Skeletal muscle satellite cell (primary cell): Measurements from ENCODE around the gene C6orf52. TPM values are rescaled to one million over a fixed set of nuclear protein-coding genes. Genes with fewer than 3 reads are reported as not detected.
"Not testable (repeated sequence)": the region's sequence is repeated elsewhere in the genome, so short reads cannot be mapped to it uniquely, and the experiment has no call there.

Experiments
- H3K27me3 ChIP-seq: 2 replicates; pipeline ENCODE4 v1.7.0; 2013; ENCODE audit warnings: low read length; ENCODE audit not compliant: control insufficient read depth, insufficient read depth
- H3K36me3 ChIP-seq: 2 replicates; pipeline ENCODE4 v1.7.0; 2013; ENCODE audit warnings: mild to moderate bottlenecking, control low read depth, low read length; ENCODE audit not compliant: insufficient read depth
- H3K4me1 ChIP-seq: 2 replicates; pipeline ENCODE4 v1.7.0; 2013; ENCODE audit warnings: low read length; ENCODE audit not compliant: control insufficient read depth, insufficient read depth
- H3K4me2 ChIP-seq: 2 replicates; pipeline ENCODE4 v1.7.0; 2013; ENCODE audit warnings: mild to moderate bottlenecking, low read length
- H3K4me3 ChIP-seq: 2 replicates; pipeline ENCODE4 v1.7.0; 2013; ENCODE audit warnings: low read length
- H3K9ac ChIP-seq: 2 replicates; pipeline ENCODE4 v1.7.0; 2013; ENCODE audit warnings: mild to moderate bottlenecking, low read depth, low read length, moderate library complexity
- H3K9me3 ChIP-seq: replicated peaks from 2 replicates; pipeline ENCODE4 v1.7.0; 2013; ENCODE audit warnings: mild to moderate bottlenecking, control low read depth, low read length
- total RNA-seq: library from RNA; depleted of rRNA; stranded (reverse); fragments of >200 nt; gene quantifications from 2 replicates; pipeline ENCODE4 v1.2.3, GENCODE V29; 2012; rRNA removed

The C6orf52 gene
- 0.66 and 1.5 TPM in 2 replicates for total RNA-seq

- peak within 1 kb of the TSS; percentile 100 for H3K4me3 ChIP-seq
- peaks cover 11% of the 10 kb centered on the region for H3K36me3 ChIP-seq
- peak within 1 kb of the TSS; percentile 99 for H3K9ac ChIP-seq
- peaks cover 18% of the 10 kb centered on the region for H3K4me1 ChIP-seq
- peak within 1 kb of the TSS; percentile 89 for H3K4me2 ChIP-seq
- H3K9me3 ChIP-seq, result no peaks in the 10 kb centered on the region
- H3K27me3 ChIP-seq, result no peaks in the 10 kb centered on the region
These were observed at the start of gene C6orf52, which contains the start of gene PAK1IP1 for GRCh38 chr6:10694302-10695085. TSS of gene C6orf52 (minus strand) at chr6:10694616. CDS start at chr6:10687550, 7,066 bp downstream. TSS of gene PAK1IP1 (plus strand) at chr6:10694972. CDS start at chr6:10694986, 14 bp downstream.

DNA sequence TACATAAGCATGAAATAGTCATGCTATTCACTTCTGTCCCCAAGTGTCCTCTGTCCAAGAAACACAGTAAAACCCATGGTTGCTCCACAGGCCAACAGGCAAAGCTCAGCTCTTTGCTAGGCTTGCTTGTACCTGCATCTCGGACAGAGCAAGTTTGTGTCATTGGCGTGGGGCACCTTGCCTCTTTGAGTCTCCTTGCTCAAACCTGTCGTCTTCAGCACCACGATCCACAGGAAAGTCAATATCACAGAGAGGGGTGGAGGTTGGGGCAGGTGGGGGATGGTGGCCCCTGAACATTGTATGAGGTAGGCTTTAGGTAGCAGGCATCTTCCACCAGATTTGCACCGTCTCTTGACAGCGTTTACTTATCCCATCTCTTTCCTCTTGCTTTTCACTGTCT, 49.1 kb upstream of the C6orf52 start:
- Histone ChIP-seq H3K4me2 (no peak overlapping the region), H3K9me3 (no peaks in the 10 kb centered on the region), H3K36me3 (peaks cover 2% of the 10 kb centered on the region), H3K4me1 (peaks cover 10% of the 10 kb centered on the region), H3K4me3 (no peak overlapping the region), H3K9ac (no peak overlapping the region), H3K27me3 (no peaks in the 10 kb centered on the region)

DNA sequence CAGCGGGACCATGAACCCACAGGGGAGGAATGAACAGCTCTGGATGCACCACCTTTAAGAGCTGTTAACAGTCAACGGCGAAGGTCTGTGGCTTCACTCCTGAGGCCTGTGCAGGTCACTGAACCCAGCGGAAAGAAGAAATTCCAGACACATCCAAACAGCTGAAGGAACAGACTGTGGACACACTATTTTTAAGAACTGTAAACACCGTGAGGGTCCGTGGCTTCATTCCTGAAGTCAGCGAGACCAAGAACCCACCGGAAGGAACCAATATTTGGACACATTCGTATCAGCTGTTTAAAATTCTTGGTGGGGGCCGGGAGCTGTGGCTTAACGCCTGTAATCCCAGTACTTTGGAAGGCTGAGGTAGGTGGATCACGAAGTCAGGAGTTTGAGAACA, 47.8 kb upstream of the C6orf52 start:
- no peak overlapping the region for H3K4me3 ChIP-seq
- no peak overlapping the region for H3K9ac ChIP-seq
- peaks cover 2% of the 10 kb centered on the region for H3K36me3 ChIP-seq
- no peaks in the 10 kb centered on the region for H3K27me3 ChIP-seq
- no peaks in the 10 kb centered on the region for H3K9me3 ChIP-seq
- H3K4me2 ChIP-seq, result no peak overlapping the region
- H3K4me1 ChIP-seq, result peaks cover 7% of the 10 kb centered on the region

DNA sequence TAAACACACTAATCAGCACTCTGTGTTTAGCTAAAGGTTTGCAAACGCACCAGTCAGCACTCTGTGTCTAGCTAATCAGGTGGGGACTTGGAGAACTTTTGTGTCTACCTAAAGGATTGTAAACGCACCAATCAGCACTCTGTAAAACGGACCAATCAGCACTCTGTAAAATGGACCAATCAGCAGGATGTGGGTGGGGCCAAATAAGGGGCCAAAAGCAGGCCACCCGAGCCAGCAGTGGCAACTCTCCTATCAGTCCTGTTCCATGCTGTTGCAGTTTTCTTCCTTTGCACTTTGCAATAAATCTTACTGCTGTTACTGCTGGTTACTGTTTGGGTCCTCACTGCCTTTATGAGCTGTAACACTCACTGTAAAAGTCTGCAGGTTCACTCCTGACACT, 47.2 kb upstream of the C6orf52 start:
- H3K9me3 ChIP-seq, H3K27me3 ChIP-seq, H3K4me1 ChIP-seq, H3K4me2 ChIP-seq, H3K4me3 ChIP-seq, H3K9ac ChIP-seq, H3K36me3 ChIP-seq: not testable (repeated sequence)

DNA sequence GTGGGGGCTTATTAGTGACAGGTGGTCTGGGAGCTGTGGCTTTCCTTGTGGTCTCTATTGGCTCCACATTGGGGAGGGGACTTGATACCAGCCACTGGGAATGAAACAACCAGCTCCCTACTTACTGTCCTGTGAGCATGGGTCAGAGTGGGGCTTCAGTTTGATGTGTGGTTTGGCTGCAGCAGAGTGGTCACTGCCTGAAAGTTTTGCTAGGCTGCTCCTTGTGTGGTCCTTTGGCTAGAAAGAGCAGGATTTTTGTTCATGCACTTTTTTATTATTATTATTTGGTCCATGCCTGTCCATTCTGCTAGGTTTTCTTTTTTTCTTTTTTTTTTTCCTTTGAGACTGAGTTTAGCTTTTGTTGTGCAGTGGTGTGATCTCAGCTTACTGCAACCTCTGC, 45.6 kb upstream of the C6orf52 start:
- Histone ChIP-seq H3K4me1 (peaks cover 5% of the 10 kb centered on the region), H3K27me3 (no peaks in the 10 kb centered on the region), H3K9ac (no peak overlapping the region), H3K36me3 (peaks cover 2% of the 10 kb centered on the region), H3K4me3 (no peak overlapping the region), H3K9me3 (no peaks in the 10 kb centered on the region), H3K4me2 (no peak overlapping the region)

- Histone ChIP-seq H3K27me3 (no peaks in the 10 kb centered on the region), H3K9me3 (no peaks in the 10 kb centered on the region), H3K36me3 (peaks cover 19% of the 10 kb centered on the region), H3K4me2 (no peak overlapping the region), H3K4me3 (no peak overlapping the region), H3K4me1 (peaks cover 12% of the 10 kb centered on the region), H3K9ac (no peak overlapping the region)
These were observed 42.3 kb upstream of the C6orf52 start for GRCh38 chr6:10736731-10737130.

- no peak overlapping the region for H3K9ac ChIP-seq
- peaks cover 31% of the 10 kb centered on the region for H3K36me3 ChIP-seq
- H3K27me3 ChIP-seq, result no peaks in the 10 kb centered on the region
- H3K4me3 ChIP-seq, result no peak overlapping the region
- peaks cover 12% of the 10 kb centered on the region for H3K4me1 ChIP-seq
- H3K4me2 ChIP-seq, result no peak overlapping the region
- H3K9me3 ChIP-seq, result no peaks in the 10 kb centered on the region
These were observed 39.4 kb upstream of the C6orf52 start for GRCh38 chr6:10733863-10734262.

DNA sequence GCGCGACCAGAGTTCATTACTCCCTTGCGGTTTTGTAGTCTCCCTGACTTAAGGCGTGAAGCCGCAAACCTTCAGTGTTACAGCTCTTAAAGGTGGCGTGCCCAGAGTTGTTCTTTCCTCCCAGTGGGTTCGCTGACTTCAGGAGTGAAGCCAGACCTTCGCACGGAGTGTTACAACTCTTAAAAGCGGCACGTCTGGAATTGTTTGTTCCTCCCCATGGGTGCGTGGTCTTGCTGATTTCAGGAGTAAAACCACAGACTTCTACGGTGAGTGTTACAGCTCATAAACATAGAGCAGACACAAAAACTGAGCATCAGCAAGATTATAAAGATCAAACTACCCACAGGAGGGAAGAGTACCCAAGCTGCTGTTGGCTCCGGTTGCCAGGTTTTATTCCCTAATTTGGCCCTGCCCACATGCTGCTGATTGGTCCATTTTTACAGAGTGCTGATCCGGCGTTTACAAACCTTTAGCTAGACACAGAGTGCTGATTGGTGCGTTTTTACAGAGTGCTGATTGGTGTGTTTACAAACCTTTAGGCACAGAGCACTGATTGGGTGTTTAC, 38.8 kb upstream of the C6orf52 start:
- Histone ChIP-seq H3K4me2 (no peak overlapping the region), H3K27me3 (no peaks in the 10 kb centered on the region), H3K4me3 (no peak overlapping the region), H3K9ac (no peak overlapping the region), H3K9me3 (no peaks in the 10 kb centered on the region), H3K36me3 (peaks cover 31% of the 10 kb centered on the region), H3K4me1 (peaks cover 12% of the 10 kb centered on the region)

DNA sequence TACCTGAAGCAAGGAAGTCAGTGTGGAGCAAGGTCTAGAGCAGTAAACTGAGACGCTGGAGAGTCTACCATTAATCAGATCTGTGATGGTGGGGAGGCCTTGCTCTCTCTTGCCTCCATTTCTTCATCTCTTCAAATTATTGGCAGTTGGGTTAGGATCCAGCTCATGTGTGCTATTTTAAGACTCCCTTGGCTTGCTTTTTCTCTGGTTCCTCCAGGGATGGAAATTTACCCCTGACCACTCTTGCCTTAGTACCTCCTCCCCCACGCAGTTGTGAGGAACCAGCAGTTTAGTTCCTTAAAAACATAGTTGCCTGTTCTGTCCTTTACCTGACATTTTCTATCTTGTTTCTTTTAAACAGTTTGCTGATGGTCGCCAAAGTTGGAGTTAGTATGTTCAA, 35.8 kb upstream of the C6orf52 start:
- H3K4me3 ChIP-seq, result no peak overlapping the region
- no peaks in the 10 kb centered on the region for H3K9me3 ChIP-seq
- H3K36me3 ChIP-seq, result peaks cover 42% of the 10 kb centered on the region
- H3K27me3 ChIP-seq, result no peaks in the 10 kb centered on the region
- H3K9ac ChIP-seq, result no peak overlapping the region
- H3K4me1 ChIP-seq, result peaks cover 9% of the 10 kb centered on the region
- H3K4me2 ChIP-seq, result no peak overlapping the region

- H3K27me3 ChIP-seq, result no peaks in the 10 kb centered on the region
- H3K9ac ChIP-seq, result no peak overlapping the region
- peaks cover 30% of the 10 kb centered on the region for H3K36me3 ChIP-seq
- H3K4me2 ChIP-seq, result no peak overlapping the region
- no peak overlapping the region for H3K4me3 ChIP-seq
- H3K4me1 ChIP-seq, result peaks cover 18% of the 10 kb centered on the region
- no peaks in the 10 kb centered on the region for H3K9me3 ChIP-seq
These were observed 31.3 kb upstream of the C6orf52 start for GRCh38 chr6:10725716-10726115.

- Histone ChIP-seq H3K9me3 (no peaks in the 10 kb centered on the region), H3K9ac (no peak overlapping the region), H3K4me2 (peak overlapping the region; percentile 96), H3K36me3 (peaks cover 23% of the 10 kb centered on the region), H3K4me1 (peaks cover 18% of the 10 kb centered on the region), H3K27me3 (no peaks in the 10 kb centered on the region), H3K4me3 (no peak overlapping the region)
These were observed 30.6 kb upstream of the C6orf52 start for GRCh38 chr6:10725044-10725443.

GRCh38 chr6:10723567-10723881, 29.1 kb upstream of the C6orf52 start:
- H3K9ac ChIP-seq, result peak overlapping the region; percentile 97
- no peaks in the 10 kb centered on the region for H3K27me3 ChIP-seq
- H3K4me3 ChIP-seq, result peak overlapping the region; percentile 84
- peaks cover 19% of the 10 kb centered on the region for H3K36me3 ChIP-seq
- H3K4me2 ChIP-seq, result peak overlapping the region; percentile 96
- peaks cover 18% of the 10 kb centered on the region for H3K4me1 ChIP-seq
- H3K9me3 ChIP-seq, result peaks cover 4% of the 10 kb centered on the region
